Mucosa of descending colon (tissue), 3 donors: Measurements from ENCODE around the gene TSHZ2. TPM values are rescaled to one million over a fixed set of nuclear protein-coding genes. Genes with fewer than 3 reads are reported as not detected.

Source experiments
- ATAC-seq: fragments of 200-7000 bp; cut with Tn5 transposase; one replicate; pipeline ENCODE4 v1.9.1; 2020; ENCODE audit warnings: mild to moderate bottlenecking, moderate library complexity
- DNase-seq, 3 donors: peaks; one replicate each; pipeline ENCODE4 v3.0.0-alpha.2; 2020
- H3K36me3 ChIP-seq: fragments of 200-600 bp; one replicate; pipeline ENCODE4 v1.8.0; 2021; ENCODE audit warnings: low read depth, mild to moderate bottlenecking
- H3K4me1 ChIP-seq: fragments of 200-600 bp; one replicate; pipeline ENCODE4 v1.8.0; 2021; ENCODE audit warnings: low read depth, mild to moderate bottlenecking
- H3K4me3 ChIP-seq: fragments of 200-600 bp; one replicate; pipeline ENCODE4 v1.8.0; 2021; ENCODE audit warnings: mild to moderate bottlenecking
- H3K9me3 ChIP-seq: fragments of 200-600 bp; one replicate; pipeline ENCODE4 v1.8.0; 2021; ENCODE audit warnings: mild to moderate bottlenecking
- intact Hi-C, 2 donors: fragments of 100-400 bp; cut with DNase I in 1 of 2; cut with micrococcal nuclease in 1 of 2; formaldehyde crosslinking; loops; one replicate each; pipeline versions ENCODE4 v1.11.0 to v1.11.1; 2022; cut with DNase I, micrococcal nuclease
- total RNA-seq, 3 donors: library from RNA; stranded (reverse); fragmentation: NEBNext Ultra II Directional in 2 of 3; extraction: Animal tissue kit (Norgen Biotek cat#: 25700) in 2 of 3; gene quantifications; one replicate each; pipeline versions ENCODE4 v1.2.1 to v1.2.4, GENCODE V29; 2021 to 2023
- TF ChIP-seq, protein P1 (sequence below): fragments of 200-600 bp; IDR thresholded peaks from one replicate; pipeline ENCODE4 v1.8.0; 2022; ENCODE audit warnings: antibody characterized with exemption, mild to moderate bottlenecking
- donor health status: DM: no; HTN: no; CAD: no; lungs with moderate emphysema.
- donor health status: DM: no; HTN: no; CAD: no.
- donor health status: DM: no; HTN: yes; CAD: no.

TSHZ2 gene
- total RNA-seq, 3 donors from 2014 or later: 1.9 to 17.8 (median 3.6) TPM

DNA sequence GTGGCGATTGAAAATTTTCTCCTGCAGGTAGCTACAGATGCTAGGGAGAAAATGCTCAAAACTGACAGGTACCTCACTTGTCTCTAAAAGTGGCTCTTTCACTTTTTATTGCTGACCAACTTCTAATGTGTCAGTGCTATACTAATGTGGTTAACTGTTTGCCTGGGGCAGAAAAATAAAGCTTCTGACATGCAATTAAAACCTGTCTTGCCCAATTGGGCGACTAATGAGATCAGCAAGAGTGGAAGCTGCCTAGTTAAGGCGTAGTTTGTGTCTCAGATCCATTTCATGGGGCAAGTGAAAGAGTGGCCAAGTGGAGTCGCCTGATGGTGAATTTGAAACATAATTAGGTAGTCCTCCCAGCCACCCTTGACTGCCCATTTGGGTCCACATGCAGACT lies 193.3 kb downstream of the TSHZ2 start:
- TF ChIP-seq, protein P1, sequence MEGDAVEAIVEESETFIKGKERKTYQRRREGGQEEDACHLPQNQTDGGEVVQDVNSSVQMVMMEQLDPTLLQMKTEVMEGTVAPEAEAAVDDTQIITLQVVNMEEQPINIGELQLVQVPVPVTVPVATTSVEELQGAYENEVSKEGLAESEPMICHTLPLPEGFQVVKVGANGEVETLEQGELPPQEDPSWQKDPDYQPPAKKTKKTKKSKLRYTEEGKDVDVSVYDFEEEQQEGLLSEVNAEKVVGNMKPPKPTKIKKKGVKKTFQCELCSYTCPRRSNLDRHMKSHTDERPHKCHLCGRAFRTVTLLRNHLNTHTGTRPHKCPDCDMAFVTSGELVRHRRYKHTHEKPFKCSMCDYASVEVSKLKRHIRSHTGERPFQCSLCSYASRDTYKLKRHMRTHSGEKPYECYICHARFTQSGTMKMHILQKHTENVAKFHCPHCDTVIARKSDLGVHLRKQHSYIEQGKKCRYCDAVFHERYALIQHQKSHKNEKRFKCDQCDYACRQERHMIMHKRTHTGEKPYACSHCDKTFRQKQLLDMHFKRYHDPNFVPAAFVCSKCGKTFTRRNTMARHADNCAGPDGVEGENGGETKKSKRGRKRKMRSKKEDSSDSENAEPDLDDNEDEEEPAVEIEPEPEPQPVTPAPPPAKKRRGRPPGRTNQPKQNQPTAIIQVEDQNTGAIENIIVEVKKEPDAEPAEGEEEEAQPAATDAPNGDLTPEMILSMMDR: no peak
- H3K9me3 ChIP-seq: no peaks in the 10 kb centered on the region
- H3K36me3 ChIP-seq: no peaks in the 10 kb centered on the region
- no peak for DNase-seq
- peaks cover 3% of the 10 kb centered on the region for H3K4me1 ChIP-seq
- intact Hi-C loops: no loop called here
- ATAC-seq: no peak
- no peak overlapping the region for H3K4me3 ChIP-seq

DNA sequence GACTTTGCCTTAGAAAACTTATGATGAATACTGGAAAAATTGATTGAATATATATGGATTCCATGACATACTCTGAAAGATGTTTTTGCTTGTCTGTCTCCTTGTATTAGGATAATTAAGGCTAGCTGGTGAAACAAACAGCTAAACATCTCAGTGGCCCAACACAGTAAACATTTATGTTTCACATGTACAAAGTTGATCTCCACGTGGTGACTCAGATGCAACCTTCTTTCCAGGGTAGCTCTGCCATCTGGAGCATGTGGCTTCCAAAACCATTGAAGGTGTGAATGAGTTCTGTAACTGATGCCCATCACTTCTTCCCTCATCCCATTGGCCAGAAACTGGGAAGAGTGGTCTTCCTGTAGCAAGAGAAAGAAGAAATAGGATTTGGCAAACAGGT lies 196.3 kb downstream of the TSHZ2 start:
- TF ChIP-seq, protein P1: no peak
- H3K4me1 ChIP-seq: no peaks in the 10 kb centered on the region
- DNase-seq: no peak

DNA sequence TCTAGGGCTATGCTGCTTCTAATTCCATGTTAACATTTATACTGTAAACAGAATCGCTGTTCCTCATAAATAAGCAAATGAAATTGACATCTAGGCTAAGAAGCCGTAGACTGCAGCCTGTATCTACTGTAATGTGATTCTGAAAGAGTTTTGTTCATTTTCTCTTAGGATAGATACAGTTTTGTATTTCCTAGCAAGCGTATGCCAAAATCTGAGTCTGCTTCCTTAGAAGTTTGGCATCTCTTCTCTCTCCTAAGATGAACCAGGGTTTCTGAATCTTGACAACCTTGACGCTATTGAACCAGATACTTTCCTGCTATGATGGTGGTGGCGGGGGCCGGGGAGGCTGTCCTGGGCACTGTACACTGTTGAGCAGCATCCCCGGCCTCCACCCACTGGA lies 198.0 kb downstream of the TSHZ2 start:
- ATAC-seq (no peak), DNase-seq (no peak)
- TF ChIP-seq, protein P1: no peak
- no peaks in the 10 kb centered on the region for H3K4me1 ChIP-seq
- H3K9me3 ChIP-seq: no peaks in the 10 kb centered on the region
- no peak overlapping the region for H3K4me3 ChIP-seq
- intact Hi-C loops: no loop called here
- no peaks in the 10 kb centered on the region for H3K36me3 ChIP-seq

More for the DNA sequence above, 196.3 kb downstream of the TSHZ2 start:
- no peaks in the 10 kb centered on the region for H3K36me3 ChIP-seq
- intact Hi-C loops: no loop called here
- no peak overlapping the region for H3K4me3 ChIP-seq
- ATAC-seq: no peak
- no peaks in the 10 kb centered on the region for H3K9me3 ChIP-seq

DNA sequence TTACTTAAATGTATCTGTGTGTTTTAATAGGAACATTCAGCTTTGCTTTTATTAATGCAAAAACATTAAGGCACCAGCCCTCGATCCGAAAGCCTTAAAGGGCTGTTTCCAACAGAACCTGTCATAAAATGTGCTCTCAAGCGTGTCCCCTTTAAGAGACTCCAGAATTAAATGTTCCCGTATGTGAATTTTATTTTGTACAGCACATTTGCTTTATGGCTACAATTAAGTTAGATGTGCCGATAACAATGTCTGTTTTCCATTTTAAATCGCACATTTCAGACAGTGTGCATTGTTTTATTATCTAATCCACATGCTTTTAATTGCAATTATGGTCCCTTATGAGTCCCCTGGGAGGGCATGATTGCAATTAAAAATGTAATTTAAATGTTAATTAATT lies 198.9 kb downstream of the TSHZ2 start:
- TF ChIP-seq, protein P1: no peak
- intact Hi-C loops: no loop called here
- ATAC-seq: no peak
- Histone ChIP-seq H3K9me3 (no peaks in the 10 kb centered on the region), H3K4me1 (no peaks in the 10 kb centered on the region), H3K4me3 (no peak overlapping the region), H3K36me3 (no peaks in the 10 kb centered on the region)
- DNase-seq: no peak

DNA sequence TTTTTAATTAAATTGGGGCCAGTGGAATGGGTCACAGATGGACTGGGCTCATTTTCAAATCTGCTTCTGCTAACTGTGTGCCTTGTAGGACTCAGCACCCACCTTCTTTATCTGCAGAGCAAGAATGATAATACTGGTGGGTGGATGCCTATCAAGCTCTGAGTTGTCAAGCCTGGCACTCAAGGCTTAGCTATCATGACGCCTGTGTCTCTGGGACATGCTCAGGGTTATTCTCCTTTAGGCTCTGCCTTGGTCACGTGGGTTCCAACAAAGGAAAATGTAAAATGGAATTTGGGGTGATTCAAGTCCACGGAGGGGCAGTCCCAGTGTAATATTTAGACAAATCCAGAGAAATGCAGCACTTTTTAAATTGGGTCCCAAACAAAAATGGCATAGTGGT lies 202.3 kb downstream of the TSHZ2 start:
- ATAC-seq (no peak), DNase-seq (no peak)
- intact Hi-C loops: no loop called here
- H3K9me3 ChIP-seq: no peaks in the 10 kb centered on the region
- TF ChIP-seq, protein P1: no peak
- H3K4me1 ChIP-seq: no peaks in the 10 kb centered on the region
- no peaks in the 10 kb centered on the region for H3K36me3 ChIP-seq
- no peak overlapping the region for H3K4me3 ChIP-seq

DNA sequence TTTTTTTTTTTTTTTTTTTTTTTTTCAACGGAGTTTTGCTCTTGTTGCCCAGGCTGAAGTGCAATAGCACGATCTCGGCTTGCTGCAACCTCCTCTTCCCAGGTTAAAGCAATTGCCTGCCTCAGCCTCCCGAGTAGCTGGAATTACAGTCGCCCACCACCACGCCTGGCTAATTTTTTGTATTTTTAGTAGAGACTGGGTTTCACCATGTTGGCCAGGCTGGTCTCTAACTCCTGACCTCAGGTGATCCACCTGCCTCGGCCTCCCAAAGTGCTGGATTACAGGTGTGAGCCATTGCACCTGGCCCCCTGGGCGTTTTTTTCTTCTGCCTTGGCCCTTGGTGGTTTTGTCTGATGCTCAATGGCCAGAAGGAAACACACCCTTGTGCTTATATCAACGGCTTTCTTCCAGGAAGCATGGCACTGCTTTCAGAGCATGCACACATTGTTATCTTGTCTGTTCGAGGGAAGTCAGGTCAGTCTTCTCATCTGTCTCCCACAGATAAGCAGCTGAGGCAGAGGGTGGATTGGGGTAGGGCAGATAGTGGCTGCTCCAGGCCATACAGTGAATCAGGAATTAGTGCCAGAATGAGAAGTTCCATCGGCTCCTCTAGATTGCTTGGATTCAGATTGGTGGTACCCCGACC lies 203.1 kb downstream of the TSHZ2 start:
- intact Hi-C loops: no loop called here
- no peaks in the 10 kb centered on the region for H3K9me3 ChIP-seq
- TF ChIP-seq, protein P1: no peak
- ATAC-seq (no peak), DNase-seq (no peak)
- no peaks in the 10 kb centered on the region for H3K36me3 ChIP-seq
- H3K4me1 ChIP-seq: no peaks in the 10 kb centered on the region
- H3K4me3 ChIP-seq: no peak overlapping the region
